ENCODE results near the gene RNF144B.
A peak's percentile ranks its signal among the peaks of the same experiment; 100 is the strongest.

The RNF144B gene

DNA sequence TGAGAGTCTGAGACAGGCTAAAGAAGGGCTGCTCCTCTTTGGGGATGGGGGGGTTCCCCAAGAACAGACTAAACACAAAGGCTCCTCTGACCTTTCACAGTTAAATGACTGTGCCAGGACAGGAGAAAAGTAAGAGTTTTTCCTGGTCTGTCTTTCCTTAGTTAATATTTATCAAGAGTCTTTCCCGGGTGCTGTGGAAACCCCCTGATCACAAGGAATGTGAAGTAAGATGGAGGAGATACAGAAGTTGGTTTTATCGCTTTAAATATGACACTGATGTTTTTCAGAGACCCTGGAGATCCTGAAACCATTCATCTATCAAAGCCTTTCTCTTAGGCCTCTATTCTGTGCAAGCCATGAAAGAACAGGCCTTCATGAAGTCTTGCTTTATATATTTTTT, 105.8 kb downstream of the RNF144B start:
- DNase-seq, result no peak

DNA sequence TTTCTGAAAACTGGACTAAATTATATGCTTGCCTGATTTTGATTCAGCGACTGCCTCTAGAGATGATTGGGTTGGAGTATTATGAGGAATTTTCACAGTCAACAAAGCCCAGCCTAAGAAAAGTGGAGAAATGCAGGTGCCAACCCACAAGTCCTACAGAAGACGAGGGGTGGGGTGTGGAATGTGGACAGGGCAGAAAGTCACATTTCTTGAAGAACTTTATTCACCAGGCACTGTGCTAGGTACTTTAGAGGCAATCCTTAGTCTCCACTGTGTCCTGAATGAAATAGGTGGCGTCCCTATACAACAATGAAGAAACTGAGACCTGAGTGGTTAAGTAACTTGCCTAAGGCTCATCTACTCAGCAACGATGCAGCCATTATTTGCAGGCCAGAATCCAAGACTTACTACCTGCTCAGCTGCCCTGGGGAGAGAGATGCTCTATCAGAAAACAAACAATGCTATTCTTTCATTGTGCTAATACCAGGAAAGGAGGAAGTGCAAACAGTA, 106.3 kb downstream of the RNF144B start:
- no peak for DNase-seq

DNA sequence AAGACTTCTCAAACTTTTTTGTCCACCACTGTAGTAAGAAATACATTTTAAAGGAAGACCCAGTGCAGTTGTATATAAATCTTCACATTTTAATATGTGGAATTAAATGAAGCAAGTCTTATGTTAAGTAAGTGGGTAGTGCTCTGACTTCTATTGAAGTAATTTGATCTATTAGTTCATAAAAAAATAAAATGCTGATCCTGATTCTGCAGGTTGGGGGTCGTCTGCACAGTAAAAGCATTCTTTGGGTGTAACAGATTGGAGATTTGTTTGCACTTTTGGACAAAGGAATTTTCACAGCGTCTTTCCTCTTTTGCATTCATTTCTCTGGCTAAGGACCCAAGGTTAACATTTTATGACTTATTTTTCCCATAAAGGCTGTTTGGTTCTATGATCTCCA, 106.8 kb downstream of the RNF144B start:
- DNase-seq, result no peak

DNA sequence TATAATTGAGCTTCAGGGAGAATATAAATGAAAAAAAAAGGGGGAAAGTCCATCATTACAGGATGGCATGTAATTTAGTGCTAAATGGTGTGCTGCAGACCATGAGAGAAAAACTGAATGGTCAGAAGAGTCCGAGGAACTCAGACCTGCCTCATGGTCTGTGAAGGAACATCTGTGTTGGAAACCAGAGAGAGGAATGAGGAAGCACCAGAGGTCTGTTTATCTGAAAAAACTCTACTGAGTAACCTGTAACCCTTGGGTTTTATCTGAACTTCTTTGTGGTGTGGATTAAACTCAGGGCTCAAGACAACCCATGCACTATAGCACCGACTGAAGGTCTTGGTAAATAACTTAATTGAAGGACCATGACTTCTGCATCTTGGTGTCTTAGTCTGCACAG, 108.1 kb downstream of the RNF144B start:
- no peak for DNase-seq

DNA sequence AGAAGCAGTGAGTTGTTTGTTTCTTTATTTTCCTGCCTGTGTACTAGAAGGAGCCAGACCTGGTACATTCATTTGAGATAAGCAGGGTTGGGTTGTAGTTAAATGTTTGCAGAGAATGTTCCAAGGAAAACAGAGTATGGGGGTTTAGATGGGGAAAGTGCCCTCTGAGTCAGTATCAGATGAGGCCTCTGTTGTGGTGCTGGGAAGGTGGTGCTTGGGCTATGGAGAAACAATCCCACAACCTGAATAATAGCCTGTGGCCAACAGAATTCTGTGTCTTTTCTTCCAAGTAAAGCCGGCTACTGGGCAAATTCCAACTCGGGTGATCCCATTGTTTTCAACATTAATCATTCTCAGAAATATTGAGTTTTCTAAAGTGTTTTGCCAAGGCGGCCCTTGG, 109.3 kb downstream of the RNF144B start:
- DNase-seq, result no peak

DNA sequence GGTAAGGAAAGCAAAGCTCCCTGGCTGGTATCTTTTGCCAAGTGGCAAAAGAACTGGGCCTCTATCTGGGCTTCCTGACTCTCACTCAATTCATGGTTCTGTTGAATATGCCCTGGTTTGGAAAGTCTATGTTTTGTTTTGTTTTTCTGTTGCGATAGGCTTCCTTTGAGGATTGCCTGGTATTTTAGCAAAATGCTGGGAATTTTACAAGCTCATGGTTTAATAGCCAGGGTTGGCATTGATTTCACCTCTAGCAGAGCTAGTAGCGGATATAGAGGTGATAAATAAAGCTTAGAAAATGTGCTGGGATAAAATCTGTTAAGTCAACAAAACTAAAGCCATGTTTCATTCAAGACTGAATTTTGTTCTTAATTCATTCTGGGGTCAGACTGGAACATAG, 109.9 kb downstream of the RNF144B start:
- no peak for DNase-seq

DNA sequence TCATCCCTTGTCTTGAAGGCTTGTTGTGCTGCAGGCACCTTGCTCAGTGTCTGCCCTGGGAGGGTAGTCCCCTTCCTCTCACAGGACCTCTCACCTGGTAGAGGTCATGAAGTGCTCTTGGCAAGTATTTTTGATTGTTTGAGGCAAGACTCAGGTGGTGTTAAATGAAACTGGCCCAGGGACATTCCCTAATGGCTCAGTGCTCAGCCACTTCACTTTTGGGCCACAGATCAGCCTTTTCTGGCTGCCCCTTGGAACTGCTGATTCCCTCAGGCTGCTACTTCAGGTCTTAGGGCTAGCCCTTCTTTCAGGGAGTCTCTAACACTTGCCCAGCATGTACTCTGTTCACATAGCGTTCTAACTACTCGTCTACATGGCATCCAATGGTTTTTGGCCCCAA, 111.3 kb downstream of the RNF144B start:
- DNase-seq, result no peak

DNA sequence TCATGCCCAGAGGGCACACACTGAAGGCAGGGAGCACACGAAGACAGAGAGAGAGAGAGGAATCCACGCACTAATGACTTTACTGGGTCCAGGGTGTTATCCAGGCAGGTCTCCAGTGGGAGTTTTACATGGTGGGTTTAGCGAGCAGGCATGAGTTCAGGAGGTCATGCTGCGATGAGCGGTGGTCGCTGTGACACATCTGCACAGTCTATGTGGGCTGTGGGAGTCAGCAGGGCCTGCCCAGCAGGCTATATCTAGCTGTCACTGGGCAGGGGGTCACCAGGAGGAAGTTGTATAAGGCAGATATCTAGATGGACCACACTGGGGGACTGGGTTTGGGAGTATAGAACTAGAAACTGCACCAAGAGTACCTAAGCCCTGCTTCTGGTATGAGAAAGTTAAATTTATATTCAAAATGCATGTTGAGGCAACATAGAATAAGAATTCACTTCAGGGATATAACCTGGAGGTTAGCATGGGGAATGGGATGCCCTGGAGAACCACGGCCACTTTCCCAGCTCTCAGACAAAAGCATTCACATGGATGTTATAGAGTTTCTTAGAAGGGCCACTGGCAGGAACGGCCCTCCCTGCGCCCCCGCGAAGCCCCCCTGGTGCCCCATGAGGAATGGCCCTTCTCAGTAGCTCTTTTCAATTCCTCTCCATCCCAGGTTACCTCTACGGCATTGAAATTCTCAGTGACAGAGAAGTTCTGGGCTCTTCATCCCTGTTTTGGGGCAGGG, 113.9 kb downstream of the RNF144B start:
- no peak for DNase-seq

DNA sequence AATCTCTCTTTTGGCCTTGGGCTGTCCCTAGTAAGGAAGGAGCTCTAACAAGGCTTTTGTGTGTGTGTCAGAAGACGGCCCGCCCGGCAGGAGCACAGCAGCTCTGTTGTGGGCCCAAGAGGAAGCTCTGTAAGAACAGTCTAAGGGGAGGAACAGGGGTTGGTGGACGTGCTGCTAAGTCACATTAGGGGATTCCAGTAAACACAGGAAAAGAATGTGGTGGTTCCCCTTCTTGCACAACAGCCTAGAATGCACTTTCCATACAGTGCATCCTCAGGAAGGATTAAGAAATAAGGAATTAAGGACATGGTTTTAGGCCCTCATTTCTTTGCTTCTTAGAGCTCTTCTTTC, 114.5 kb downstream of the RNF144B start:
- DNase-seq, result peak; percentile 28

DNA sequence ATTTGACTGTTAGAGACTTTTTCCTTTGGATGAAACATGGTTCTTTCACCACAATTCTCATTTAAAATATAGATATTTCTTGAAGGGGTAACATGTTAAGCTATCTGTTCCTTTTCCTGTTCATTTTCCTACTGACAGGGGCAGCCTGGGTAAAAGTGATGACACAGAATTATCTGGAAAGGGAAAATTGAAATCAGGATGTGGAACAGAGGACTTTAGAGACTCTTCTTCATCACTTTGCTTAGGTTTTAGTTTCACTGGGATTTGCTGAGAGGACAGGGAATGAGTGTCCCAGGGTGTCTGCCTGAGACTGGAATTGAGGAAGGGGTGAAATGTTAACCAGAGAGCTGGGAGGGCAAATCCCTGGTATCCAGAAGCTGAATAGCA, 116.0 kb downstream of the RNF144B start:
- no peak for DNase-seq

DNA sequence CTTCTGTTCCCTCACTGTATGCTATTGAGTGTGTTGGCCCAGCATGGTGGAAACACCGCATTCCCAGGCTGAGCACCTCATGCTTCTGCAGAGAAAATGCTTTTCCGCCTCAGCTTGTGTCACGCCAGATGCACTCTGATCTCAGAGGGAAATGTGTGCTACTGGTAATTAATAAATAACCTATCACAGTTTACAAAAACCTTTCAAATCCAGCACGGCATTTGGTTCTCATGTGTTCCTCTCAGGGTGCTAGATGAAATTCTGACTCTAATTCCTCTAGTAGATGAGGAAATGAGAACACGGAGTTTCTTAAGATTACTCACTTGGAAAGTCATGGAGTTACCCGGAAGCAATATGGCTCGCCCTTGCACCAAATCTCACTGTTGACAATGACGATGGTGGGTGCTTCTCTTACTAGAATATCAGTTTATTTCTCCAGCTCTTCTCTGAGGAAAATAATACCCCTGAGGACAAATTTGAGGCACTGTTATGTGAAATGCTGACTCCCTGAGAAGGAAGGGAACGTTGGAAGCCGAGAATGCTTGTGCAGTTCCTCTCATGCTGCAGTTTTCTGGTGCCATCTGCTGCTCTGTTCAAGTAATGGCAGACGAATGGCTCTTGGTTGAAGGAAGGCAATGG, 116.6 kb downstream of the RNF144B start:
- DNase-seq, result peak; percentile 51

DNA sequence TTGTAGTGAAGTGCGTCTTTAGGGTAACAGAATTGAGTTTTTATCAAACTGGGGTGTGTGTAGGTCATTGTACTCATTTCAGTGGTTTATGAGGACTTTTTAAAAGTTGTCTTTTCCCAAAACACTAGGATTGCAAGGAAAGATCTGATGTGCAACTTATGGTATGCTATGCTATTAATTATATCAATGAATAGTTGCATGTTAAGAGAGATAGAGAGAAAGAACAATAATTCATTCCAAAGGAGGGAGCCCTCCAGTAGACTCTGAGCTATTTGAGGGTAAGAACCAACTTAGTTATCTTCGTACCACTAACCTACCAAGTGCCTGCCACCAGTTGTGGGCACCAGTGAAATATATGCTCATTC, 117.1 kb downstream of the RNF144B start:
- no peak for DNase-seq

DNA sequence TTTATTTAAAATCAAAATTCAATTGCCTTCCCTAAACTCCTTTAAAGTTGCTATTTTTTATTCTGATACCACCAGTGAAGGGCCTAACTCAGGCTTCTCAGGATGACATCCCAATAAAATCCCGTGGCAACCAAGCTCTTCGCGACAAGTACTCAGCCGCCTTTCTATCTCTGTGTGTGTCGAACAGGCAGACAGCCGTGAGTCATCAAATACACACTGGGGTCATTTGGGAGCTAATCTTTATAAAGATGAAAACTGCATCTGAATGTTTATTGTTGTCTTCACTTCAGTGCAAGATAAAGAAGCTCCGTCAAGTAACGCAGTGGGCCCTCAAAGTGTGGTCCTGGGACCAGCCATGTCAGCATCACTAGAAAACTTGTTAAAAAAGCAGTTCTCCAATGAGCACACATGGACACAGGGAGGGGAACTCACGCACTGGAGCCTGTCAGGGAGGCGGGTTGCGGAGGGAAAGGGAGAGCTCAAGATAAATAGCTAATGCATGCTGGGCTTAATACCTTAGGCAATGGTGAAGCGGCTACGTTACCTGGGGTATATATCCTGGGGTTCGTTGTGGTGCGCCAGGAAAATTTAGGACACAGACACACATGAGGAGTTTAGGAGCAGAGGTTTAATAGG, 119.3 kb downstream of the RNF144B start:
- no peak for DNase-seq

DNA sequence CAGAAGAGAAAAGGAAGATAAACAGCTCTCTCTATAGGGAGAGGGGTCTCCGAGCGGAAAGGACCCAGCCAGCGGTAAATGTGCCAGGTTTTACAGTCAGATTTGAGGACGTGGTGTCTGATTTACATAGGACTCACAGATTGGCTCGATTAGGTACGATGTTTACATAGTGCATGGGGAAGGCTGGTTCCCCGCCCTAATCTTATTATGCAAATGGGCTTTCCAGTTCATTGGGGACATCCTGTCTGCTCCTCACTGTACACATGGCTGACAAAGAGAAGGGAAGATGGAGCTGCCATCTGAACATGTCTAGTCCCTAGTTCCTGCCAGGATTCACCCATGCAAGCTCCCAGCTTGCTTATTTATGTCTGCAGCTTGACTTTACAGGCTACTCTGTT, 119.9 kb downstream of the RNF144B start:
- DNase-seq, result no peak

DNA sequence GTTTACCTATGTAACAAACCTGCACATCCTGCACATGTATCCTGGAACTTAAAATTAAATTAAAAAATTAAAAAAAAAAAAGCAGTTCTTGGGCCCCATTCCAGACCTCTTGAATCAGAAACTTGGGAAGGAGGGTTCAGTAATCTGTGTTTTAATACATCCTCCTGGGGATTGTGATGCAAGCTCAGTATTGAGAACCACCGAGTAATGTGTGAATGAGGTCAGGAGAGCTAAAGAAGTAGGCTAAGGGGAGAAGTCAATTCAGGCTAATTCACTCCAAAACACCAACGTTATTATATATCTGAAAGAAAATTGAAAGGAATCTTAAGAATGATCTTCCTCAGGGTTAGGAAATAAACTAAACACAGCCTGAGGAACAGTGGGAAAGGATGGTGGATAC, 120.4 kb downstream of the RNF144B start:
- DNase-seq, result no peak

DNA sequence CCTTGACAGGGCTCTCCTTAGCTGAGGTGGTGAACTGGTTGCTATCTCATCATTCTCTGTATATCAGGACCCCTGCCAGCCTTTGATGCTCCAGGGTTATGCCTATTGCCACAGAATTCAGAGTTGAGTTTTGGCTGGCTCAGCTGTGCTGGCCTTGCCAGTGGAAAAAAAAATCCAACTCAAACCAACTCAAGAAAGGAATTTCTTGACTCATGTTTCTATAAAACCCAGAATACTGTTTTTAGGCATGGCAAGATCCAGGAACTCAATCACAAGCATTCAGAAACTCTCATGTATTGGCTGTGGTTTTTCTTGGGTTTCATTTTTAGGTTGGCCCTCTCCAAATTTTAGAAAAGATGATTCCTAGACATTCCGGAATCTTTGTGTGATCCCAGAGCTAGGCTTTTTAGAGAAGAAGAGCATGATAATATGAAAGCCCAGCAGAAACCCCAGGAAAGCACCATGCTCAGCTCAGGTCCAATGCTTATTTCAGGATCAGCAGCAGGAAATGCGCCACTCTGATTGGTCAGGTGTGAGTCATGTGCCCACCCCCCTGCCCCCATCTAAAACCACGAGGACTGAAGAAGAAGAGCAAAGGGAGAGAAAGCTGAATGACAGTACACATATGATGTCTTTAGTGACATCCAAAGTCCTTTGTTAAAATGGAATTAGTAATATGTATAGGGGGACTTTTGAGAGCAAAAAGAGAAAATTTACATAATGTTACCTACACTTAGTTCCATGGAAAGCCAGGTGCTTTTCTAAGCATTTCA, 122.9 kb downstream of the RNF144B start:
- DNase-seq, result no peak

DNA sequence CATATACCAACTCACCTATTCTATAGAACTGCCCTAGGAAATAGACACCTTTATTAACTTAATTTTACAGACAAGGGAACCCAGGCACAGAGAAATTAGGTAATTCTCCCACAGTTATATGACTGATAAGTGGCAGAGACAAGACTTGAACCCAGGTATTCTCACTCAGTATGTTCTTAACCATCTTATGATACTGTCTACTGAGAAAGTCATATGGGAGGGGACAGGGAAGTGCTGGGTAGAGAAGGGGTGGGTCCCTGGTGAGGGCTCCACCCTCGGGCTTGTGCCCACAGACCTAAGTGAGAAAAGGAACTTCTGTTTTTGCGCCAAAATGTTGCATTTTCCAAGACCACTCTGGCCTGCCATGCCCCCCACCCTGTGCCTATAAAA, 123.5 kb downstream of the RNF144B start:
- DNase-seq, result no peak

DNA sequence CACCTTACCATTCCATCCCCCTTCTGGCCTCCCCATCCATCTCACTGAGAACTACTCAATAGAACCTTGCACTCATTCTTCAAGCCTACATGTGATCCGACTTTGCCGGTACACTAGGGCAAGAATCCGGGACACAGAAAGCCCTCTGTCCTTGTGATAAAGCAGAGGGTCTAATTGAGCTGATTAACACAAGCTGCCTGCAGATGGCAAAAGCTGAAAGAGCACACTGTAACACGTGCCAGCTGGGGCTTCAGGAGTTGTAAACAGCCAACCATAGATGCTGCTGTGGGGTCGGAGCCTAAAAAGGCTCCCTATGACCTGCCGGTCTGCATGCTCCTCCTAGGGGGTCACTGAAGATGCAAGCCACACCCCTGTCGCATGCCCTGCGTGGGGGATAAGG, 124.1 kb downstream of the RNF144B start:
- DNase-seq, result no peak

DNA sequence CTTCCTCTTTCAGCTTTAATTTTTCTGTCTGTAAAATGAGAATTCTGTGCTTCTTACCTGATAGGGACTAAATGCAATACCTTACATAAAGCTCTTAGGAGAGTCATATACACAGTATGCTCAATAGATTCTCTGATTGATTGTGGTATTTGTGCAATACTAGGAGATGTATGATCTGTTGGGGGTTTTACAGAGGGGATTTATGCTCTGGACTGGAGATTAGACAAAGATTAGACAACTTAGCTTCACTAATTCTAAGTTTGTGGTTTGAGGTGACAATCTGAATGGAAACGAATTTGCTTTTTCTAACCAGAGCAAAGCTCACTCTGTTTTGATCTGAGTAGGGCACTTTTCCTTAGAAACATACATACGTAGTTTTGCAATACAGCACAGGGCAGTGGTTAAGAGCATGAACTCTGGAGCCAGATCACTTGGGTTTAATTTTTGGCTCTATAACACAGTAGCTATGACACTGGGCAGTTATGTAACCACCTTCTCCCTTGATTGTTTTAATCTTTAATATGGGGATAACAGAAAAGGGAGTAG, 126.2 kb downstream of the RNF144B start:
- no peak for DNase-seq

DNA sequence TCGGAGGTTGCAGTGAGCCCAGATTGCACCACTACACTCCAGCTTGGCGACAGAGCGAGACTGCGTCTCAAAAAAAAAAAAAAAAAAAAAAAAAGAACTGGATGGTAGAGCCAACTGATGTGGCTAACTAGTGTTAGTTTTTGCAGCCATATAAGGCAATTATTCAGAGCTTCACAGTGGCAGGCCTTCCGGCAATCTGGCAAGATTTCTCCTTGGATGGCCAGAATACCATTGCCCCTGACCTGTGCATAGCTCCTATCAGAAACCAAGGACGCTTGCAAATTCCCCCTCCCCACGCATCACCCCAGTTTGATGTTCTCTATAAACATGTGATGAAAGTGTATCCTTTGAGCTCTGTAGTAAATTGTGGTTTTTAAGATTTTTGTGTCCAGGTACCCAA, 127.0 kb downstream of the RNF144B start:
- DNase-seq, result no peak

DNA sequence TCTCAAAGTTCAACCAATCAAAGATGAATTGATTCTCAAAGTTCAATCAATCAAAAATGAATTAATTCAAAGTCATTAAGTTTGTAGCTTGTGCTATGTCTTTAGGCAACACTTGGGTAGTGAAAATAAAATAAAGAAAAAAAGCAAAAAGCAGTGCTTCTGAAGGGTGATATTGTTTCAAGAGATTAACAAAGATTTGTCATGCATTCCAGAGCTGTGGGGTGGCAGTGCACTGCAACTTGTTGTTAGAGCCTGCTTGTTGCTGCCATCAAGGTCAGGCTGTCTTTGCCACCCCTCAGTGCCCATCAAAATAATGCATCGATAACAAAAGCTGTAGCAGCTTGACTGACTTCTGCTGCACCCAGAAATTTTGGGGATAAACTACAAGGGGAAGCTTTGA, 128.6 kb downstream of the RNF144B start:
- DNase-seq, result no peak

Data from CD4-positive, alpha-beta T cell treated with Interleukin-10 for 1 hour (primary cell).